GM21723 (cell line): ENCODE results near the gene CACNB3.
"Not testable (repeated sequence)": the region's sequence is repeated elsewhere in the genome, so short reads cannot be mapped to it uniquely, and the experiment has no call there.

Experiments
- ATAC-seq: cut with Tn5 transposase; IDR thresholded peaks from one replicate; pipeline ENCODE4 v1.9.1; 2021; ENCODE audit warnings: mild to moderate bottlenecking, moderate library complexity; ENCODE audit not compliant: unreplicated experiment

Gene CACNB3

DNA sequence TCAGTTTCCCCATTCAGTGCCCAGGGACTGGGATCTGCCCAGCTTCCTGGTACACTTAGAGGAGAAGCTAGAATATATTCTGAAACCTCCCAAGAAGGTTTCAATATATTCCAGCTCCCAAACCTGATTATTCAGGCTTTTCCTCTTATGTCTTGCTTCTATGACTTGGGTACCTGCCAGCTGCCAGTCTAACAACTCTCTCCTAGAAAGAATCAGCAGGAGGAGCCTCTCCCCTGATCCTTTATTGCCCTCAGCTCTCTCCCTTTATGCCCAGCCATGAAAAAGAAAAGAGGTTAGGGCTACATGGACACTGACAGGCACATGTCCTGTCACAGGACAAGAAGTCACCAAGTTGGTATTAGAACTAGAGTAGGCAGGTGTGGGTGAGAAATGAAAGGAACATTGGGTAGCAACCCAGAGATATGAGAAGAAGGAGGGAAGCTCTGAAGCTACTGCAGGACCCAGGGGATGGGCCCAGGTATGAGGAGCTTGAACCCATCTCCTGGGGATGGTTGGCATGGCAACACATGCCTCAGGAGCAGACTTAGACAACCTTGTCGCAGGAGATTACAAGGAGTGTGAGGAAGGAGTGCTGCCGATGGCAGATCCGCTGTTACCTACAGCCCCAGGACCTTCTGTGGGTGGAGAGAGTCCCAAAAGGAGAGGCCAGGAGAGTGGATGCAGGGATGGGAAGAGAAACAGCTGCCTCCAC, 2.0 kb upstream of the CACNB3 start:
- ATAC-seq = no peak

GRCh38 chr12:48818831-48819590, 715 bp downstream of the CACNB3 start:
- ATAC-seq = no peak

- no peak for ATAC-seq
These were observed 1.9 kb downstream of the CACNB3 start for GRCh38 chr12:48819986-48820725.

- ATAC-seq = no peak
These were observed 3.8 kb downstream of the CACNB3 start for GRCh38 chr12:48822139-48822538.

DNA sequence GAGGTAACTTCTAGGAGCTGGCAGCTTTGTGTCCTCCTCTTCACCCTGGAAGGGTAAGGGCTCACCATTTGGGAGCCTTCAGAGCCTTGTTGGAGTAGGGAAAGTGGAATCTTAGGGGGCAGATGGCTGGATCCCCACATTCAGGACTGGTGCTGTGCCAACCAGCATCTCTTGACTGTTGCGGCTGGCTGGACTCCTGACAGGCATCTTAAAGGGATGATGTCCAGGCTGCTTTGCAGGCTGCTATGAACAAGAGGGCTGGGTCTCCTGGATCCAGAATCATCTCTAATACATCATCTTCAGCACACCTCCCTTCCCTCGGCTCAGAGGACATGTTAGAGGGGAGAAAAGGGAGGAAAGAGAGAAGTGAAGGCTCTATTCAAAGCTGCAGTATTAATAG, 4.4 kb downstream of the CACNB3 start:
- ATAC-seq = no peak

DNA sequence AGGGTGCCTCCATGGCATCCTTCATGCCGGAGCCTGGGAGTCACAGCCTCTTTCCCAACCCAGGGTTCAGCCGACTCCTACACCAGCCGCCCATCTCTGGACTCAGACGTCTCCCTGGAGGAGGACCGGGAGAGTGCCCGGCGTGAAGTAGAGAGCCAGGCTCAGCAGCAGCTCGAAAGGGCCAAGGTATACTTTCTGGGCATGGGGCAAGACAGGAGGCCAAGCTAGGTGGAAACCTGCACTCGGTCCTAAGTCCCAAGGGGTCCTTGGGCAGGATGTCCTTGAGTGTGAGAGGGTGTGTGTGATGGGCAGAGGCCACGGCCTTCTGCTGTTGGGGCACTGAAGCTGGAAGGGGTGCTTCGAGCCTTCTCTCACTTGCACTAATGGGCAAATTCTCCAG, 5.0 kb downstream of the CACNB3 start:
- no peak for ATAC-seq

- ATAC-seq = no peak
These were observed 5.8 kb downstream of the CACNB3 start for GRCh38 chr12:48824112-48824511.

DNA sequence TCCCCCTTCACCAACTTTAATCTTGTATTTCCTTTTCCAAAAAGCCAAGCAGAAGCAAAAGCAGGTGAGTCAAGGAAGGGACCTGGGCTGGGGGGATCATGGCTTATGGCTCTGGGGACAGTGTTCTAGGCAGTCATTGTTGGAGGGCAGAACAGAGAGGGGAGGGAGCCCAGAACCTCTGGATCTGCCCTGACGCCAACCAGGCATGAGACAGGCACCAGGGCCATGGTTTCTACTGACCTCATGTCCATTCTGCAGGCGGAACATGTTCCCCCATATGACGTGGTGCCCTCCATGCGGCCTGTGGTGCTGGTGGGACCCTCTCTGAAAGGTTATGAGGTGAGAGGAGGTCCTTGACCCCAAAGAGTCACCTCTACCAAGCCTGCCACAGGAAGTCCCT, 6.6 kb downstream of the CACNB3 start:
- ATAC-seq = no peak

- ATAC-seq = no peak
These were observed 8.0 kb downstream of the CACNB3 start for GRCh38 chr12:48826209-48826855.

GRCh38 chr12:48827026-48827425, 8.7 kb downstream of the CACNB3 start:
- no peak for ATAC-seq

DNA sequence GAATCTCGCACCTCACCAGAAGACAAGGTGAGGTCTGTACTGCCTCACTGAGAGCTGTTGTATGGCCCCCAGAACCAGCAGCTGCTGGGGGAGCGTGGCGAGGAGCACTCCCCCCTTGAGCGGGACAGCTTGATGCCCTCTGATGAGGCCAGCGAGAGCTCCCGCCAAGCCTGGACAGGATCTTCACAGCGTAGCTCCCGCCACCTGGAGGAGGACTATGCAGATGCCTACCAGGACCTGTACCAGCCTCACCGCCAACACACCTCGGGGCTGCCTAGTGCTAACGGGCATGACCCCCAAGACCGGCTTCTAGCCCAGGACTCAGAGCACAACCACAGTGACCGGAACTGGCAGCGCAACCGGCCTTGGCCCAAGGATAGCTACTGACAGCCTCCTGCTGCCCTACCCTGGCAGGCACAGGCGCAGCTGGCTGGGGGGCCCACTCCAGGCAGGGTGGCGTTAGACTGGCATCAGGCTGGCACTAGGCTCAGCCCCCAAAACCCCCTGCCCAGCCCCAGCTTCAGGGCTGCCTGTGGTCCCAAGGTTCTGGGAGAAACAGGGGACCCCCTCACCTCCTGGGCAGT, 9.3 kb downstream of the CACNB3 start:
- ATAC-seq = no peak

DNA sequence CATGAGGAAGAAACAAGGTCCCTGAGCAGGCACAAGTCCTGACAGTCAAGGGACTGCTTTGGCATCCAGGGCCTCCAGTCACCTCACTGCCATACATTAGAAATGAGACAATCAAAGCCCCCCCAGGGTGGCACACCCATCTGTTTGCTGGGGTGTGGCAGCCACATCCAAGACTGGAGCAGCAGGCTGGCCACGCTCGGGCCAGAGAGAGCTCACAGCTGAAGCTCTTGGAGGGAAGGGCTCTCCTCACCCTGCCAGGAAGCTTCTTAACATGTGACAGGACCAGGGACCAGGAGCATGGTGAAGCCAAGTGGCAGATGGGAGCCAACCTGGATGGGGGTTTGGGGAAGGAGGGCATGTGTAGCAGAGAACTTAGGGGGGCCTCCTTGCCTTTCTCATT, 10.0 kb downstream of the CACNB3 start:
- ATAC-seq = no peak

DNA sequence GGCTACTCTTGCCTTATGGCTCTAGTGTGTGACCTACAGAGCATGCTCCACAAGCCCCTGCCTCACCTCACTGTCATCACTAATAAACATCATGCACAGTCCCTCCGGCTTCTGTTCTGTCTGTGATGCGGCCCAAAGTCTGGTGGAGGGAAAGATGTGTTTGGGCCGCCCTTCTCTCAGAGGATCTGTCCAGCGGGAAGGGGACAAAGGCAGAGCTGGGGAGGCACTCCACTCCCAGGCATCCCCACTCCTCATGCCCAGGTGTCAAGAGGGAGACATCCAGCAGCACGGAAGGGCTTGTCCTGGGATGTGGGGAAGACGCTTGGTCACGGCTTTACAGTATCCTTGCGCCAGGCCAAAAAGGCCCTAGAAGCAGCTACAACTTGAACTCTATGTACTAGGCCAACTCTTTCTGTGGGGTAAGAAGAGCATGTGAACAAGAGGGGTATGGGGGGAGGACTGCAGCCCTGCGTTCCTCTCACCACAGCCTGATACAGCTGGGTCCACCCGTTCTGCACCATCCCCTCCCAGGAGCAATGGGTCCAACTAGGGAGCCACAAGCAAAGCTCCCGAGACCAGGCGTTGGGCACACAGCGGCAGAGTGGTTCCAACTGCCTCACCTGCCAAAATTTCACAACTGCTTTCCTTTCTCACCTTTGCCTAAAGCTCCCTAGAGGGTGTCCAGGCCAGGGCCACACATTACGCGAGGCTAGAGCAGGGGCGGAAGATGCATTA, 10.7 kb downstream of the CACNB3 start:
- ATAC-seq = no peak

- no peak for ATAC-seq
These were observed 13.0 kb downstream of the CACNB3 start for GRCh38 chr12:48831257-48831656.

- ATAC-seq = no peak
These were observed 14.2 kb downstream of the CACNB3 start for GRCh38 chr12:48832321-48833060.

- ATAC-seq = no peak
These were observed 19.8 kb downstream of the CACNB3 start for GRCh38 chr12:48838048-48838447.

DNA sequence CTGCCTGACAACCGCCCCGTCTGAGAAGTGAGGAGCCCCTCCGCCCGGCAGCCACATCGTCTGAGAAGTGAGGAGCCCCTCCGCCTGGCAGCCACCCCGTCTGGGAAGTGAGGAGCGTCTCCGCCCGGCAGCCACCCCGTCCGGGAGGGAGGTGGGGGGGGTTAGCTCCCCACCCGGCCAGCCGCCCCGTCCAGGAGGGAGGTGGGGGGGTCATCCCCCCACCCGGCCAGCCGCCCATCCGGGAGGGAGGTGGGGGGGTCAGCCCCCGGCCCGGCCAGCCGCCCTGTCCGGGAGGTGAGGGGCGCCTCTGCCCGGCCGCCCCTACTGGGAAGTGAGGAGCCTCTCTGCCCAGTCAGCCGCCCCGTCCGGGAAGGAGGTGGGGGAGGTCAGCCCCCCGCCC, 23.7 kb downstream of the CACNB3 start:
- not testable (repeated sequence) for ATAC-seq

DNA sequence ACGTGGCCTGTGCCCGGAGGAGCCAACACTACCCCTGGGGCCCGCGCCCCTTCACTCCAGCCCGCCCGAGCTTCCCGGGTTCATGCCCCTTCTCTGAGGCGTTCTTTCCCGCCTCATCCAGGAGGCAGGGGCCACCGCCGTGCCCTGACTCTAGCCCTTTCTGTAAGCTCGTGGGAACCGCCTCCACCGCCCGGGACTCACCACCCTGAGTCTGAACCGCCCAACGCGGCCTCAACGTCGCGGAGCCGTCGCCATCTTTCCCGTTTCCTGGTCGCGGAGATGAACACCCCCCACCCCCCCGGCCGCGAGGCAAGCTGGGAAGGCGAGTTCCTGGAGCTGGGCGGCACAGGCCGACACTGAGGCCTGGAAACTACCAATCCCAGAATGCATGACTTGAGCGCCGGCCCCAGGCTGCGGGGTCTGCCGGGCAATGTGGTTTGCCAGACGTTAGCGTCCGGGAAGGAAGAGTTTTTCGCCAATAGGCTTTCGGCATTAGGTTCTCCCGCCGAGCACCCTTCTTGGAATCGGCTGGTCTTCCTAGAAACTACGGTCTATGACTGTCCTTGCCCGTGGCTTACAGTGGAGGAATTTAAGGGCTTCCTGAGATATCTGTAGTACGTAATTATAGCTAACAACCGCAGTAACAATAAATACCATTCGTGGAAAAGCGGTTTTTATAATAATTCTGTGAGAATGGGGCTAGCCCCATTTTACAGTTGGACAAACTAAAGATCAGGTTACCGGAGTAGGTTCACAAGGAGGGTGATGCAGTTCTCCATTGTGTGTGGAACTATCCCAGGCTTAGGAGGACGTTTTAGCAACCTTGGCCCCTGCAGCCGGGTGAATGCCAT, 33.8 kb downstream of the CACNB3 start, which contains the start of gene DDX23:
Gene DDX23 (minus strand): TSS at position 281 of the 851 bp plus-strand sequence. CDS start 6,381 bp downstream, outside the sequence.
- ATAC-seq = peak; percentile 93
